Mucosa of descending colon (tissue), 3 donors: ENCODE results near the gene DAZAP2. TPM values are rescaled to one million over a fixed set of nuclear protein-coding genes. Genes with fewer than 3 reads are reported as not detected.
"Not testable (repeated sequence)": the region's sequence is repeated elsewhere in the genome, so short reads cannot be mapped to it uniquely, and the experiment has no call there.

Experiments
- ATAC-seq: fragments of 200-7000 bp; cut with Tn5 transposase; one replicate; pipeline ENCODE4 v1.9.1; 2020; ENCODE audit warnings: mild to moderate bottlenecking, moderate library complexity
- DNase-seq, 3 donors: peaks; one replicate each; pipeline ENCODE4 v3.0.0-alpha.2; 2020
- H3K36me3 ChIP-seq: fragments of 200-600 bp; one replicate; pipeline ENCODE4 v1.8.0; 2021; ENCODE audit warnings: low read depth, mild to moderate bottlenecking
- H3K4me1 ChIP-seq: fragments of 200-600 bp; one replicate; pipeline ENCODE4 v1.8.0; 2021; ENCODE audit warnings: low read depth, mild to moderate bottlenecking
- H3K4me3 ChIP-seq: fragments of 200-600 bp; one replicate; pipeline ENCODE4 v1.8.0; 2021; ENCODE audit warnings: mild to moderate bottlenecking
- H3K9me3 ChIP-seq: fragments of 200-600 bp; one replicate; pipeline ENCODE4 v1.8.0; 2021; ENCODE audit warnings: mild to moderate bottlenecking
- intact Hi-C, 2 donors: fragments of 100-400 bp; cut with DNase I in 1 of 2; cut with micrococcal nuclease in 1 of 2; formaldehyde crosslinking; loops; one replicate each; pipeline versions ENCODE4 v1.11.0 to v1.11.1; 2022; cut with DNase I, micrococcal nuclease
- total RNA-seq, 3 donors: library from RNA; stranded (reverse); fragmentation: NEBNext Ultra II Directional in 2 of 3; extraction: Animal tissue kit (Norgen Biotek cat#: 25700) in 2 of 3; gene quantifications; one replicate each; pipeline versions ENCODE4 v1.2.1 to v1.2.4, GENCODE V29; 2021 to 2023
- TF ChIP-seq, protein P1 (sequence below): fragments of 200-600 bp; IDR thresholded peaks from one replicate; pipeline ENCODE4 v1.8.0; 2022; ENCODE audit warnings: antibody characterized with exemption, mild to moderate bottlenecking
- donor health status: DM: no; HTN: no; CAD: no; lungs with moderate emphysema.
- donor health status: DM: no; HTN: no; CAD: no.
- donor health status: DM: no; HTN: yes; CAD: no.

The DAZAP2 gene
- total RNA-seq, 3 donors from 2014 or later = 211 to 334 (median 329) TPM

DNA sequence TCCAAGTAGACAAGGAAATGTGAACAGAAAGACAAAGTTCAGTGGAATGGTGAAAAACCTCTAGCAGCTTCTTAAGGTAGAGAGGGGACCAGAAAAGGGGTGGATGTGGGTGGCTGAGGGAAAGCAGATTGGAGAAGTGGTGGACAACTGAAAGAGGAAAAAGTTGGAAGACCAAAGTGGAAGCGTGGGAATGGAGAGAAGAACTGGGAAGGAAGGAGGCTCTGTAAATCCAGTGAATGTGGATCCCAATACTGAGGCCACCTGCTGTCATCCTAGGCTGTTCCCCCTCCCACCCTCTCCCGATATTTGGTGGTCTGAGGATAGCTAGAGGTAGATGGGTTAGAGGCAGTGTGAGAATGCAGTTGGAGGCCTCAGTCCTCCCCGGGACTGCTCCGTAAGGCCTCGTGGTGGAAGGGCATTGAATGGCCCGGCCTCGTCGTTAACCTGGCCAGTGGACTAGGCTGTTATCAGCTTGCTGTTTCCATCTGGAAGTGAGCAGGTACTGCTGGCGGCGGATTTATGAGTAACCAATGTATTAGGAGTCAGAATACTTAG lies 19.9 kb upstream of the DAZAP2 start:
- DNase-seq (peak in 2 of 3 donors; percentile 28 to 53), ATAC-seq (peak; percentile 59)
- intact Hi-C loops = no loop called here
- H3K9me3 ChIP-seq = no peaks in the 10 kb centered on the region
- H3K4me3 ChIP-seq = peak overlapping the region; percentile 40
- H3K4me1 ChIP-seq = peaks cover 12% of the 10 kb centered on the region
- H3K36me3 ChIP-seq = no peaks in the 10 kb centered on the region
- TF ChIP-seq, protein P1, sequence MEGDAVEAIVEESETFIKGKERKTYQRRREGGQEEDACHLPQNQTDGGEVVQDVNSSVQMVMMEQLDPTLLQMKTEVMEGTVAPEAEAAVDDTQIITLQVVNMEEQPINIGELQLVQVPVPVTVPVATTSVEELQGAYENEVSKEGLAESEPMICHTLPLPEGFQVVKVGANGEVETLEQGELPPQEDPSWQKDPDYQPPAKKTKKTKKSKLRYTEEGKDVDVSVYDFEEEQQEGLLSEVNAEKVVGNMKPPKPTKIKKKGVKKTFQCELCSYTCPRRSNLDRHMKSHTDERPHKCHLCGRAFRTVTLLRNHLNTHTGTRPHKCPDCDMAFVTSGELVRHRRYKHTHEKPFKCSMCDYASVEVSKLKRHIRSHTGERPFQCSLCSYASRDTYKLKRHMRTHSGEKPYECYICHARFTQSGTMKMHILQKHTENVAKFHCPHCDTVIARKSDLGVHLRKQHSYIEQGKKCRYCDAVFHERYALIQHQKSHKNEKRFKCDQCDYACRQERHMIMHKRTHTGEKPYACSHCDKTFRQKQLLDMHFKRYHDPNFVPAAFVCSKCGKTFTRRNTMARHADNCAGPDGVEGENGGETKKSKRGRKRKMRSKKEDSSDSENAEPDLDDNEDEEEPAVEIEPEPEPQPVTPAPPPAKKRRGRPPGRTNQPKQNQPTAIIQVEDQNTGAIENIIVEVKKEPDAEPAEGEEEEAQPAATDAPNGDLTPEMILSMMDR = no peak

DNA sequence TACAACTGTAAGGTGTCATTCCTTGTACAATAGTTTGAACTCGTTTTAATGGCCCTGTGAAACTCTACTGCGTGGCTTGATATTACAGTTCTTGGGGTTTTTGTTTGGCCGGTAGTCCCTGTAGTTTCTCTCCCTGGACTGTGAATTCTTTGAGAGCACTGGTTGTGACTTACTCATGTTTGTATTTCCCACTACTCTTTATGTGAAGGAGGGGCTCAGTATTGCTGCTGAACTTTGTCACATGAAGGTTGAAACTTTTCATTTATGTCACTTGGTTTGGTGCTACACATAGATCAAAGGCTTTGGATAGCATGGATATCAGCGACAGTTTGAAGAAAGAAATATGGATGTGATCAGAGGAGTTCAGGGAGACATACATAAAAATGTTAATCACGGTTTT lies 19.3 kb upstream of the DAZAP2 start:
- H3K4me3 ChIP-seq = no peak overlapping the region
- DNase-seq = no peak

DNA sequence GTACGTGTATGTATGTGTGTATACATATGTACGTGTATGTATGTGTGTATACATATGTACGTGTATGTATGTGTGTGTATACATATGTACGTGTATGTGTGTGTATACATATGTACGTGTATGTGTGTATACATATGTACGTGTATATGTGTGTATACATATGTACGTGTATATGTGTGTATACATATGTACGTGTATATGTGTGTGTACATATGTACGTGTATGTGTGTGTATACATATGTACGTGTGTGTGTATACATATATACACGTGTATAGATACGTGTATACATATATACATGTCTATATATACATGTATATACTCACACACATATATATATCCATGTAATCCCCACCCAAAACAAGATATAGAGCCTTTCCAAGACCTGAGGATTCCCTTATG lies 18.8 kb upstream of the DAZAP2 start:
- DNase-seq, H3K9me3 ChIP-seq, H3K36me3 ChIP-seq, H3K4me3 ChIP-seq, ATAC-seq, intact Hi-C loops: not testable (repeated sequence)
- peaks cover 12% of the 10 kb centered on the region for H3K4me1 ChIP-seq

More for the DNA sequence above, 19.3 kb upstream of the DAZAP2 start:
- TF ChIP-seq, protein P1 = no peak
- intact Hi-C loops = no loop called here
- no peak for ATAC-seq
- H3K36me3 ChIP-seq = no peaks in the 10 kb centered on the region
- no peaks in the 10 kb centered on the region for H3K9me3 ChIP-seq
- H3K4me1 ChIP-seq = peaks cover 12% of the 10 kb centered on the region

DNA sequence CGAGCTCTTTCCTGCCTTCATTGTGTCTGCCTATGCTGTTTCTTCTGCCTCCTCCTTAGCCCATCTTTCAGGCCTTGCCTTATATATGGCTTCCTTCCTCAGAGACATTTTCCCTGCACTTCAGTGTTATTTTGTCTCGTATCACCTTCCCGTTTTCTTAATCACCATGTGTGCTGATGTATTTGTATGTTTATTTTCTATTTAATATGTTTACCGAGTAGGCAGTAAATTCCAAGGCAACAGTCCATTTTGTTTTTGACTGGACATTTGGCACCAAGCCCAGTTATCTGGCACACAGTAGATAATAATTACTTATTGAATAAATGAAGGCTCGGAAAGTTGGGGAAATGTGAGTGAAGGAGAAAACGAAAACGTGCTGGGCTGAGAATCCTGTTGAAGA lies 16.2 kb upstream of the DAZAP2 start:
- ATAC-seq (no peak), DNase-seq (no peak)
- Histone ChIP-seq H3K36me3 (no peaks in the 10 kb centered on the region), H3K4me3 (no peak overlapping the region), H3K9me3 (no peaks in the 10 kb centered on the region), H3K4me1 (peaks cover 12% of the 10 kb centered on the region)
- intact Hi-C loops = no loop called here
- TF ChIP-seq, protein P1 = no peak

DNA sequence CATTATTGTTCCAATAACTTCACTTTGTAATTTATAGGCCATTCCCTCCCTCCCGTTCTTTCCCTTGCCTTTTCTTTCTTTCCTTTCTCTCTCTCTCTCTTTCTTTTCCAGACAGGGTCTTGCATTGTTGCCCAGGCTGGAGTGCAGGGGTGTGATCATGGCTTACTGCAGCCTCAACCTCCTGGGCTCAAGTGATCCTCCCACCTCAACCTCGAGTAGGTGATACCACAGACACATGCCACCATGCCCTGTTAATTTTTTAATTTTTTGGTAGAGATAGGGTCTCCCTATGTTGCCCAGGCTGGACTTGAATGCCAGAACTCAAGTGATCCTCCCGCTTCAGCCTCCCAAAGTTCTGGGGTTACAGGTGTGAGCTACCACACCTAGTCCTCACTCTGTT lies 14.0 kb upstream of the DAZAP2 start:
- intact Hi-C loops = no loop called here
- no peaks in the 10 kb centered on the region for H3K9me3 ChIP-seq
- DNase-seq (no peak), ATAC-seq (no peak)
- H3K4me3 ChIP-seq = no peak overlapping the region
- TF ChIP-seq, protein P1 = no peak
- H3K36me3 ChIP-seq = no peaks in the 10 kb centered on the region
- no peaks in the 10 kb centered on the region for H3K4me1 ChIP-seq

DNA sequence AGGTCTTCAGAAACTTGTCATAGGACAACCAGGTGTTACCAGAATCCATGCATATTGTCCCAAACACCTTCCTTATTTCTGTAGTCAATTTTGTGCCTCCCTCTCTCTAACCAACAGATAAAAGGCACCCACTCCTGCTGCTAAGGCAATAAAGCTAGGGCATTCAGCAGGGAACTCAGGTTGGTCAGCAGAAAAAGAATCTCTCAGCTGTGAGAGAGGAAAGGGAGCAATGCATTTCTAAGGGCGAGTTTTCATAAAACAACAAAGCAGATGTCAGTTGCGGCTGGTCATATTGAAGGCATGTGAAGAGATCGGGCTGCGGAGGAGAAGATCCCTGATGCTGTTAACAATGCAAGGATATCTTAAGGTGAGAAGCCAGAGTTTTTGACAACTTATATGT lies 13.4 kb upstream of the DAZAP2 start:
- TF ChIP-seq, protein P1 = no peak
- DNase-seq (no peak), ATAC-seq (no peak)
- H3K36me3 ChIP-seq = no peaks in the 10 kb centered on the region
- intact Hi-C loops = no loop called here
- H3K4me1 ChIP-seq = no peaks in the 10 kb centered on the region
- no peaks in the 10 kb centered on the region for H3K9me3 ChIP-seq
- no peak overlapping the region for H3K4me3 ChIP-seq
